HG03159 (cell line): Measurements from ENCODE around the gene TMEM82.

ENCODE experiments used
- ATAC-seq: cut with Tn5 transposase; IDR thresholded peaks from one replicate; pipeline ENCODE4 v1.9.1; 2021; ENCODE audit warnings: mild to moderate bottlenecking, moderate library complexity; ENCODE audit not compliant: unreplicated experiment

The TMEM82 gene

GRCh38 chr1:15775706-15776105, 33.4 kb downstream of the TMEM82 start:
- ATAC-seq, result no peak

DNA sequence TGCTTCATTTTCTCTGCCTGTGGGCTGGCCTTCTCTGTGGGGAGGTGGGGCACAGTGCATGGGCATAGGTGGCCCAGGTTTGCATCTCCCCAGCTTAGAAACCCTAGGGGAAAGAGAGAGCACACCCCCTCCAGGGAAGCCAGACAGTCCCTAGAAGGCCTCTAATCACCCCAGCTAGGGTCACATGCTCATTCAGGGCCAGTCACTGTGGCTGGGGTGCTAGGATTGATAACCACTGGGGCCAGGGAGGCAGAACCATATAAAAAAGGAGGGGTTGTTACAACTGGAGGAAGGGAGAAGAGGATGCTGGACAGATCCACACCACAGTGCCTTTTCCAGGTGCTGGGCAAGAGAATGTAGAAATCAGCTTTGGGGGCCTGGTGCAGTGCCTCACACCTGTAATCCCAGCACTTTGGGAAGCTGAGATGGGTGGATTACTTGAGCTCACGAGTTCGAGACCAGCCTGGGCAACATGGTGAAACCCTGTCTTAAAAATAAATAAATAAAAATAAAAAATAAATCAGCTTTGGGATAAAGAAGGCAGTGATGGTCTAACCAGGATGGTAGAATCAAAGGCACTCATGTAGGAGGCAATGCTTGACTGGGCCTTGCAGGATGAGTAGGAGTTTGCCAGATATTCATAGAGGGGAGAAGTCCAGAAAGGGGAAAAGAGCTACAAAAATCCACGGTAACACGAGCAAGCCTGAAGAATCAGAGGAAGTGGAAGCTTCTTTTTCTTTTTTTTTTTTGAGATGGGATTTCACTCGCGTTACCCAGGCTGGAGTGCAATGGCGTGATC, 35.8 kb downstream of the TMEM82 start:
- no peak for ATAC-seq

GRCh38 chr1:15785683-15786082, 43.4 kb downstream of the TMEM82 start:
- ATAC-seq, result no peak

GRCh38 chr1:15786581-15786980, 44.3 kb downstream of the TMEM82 start:
- no peak for ATAC-seq

GRCh38 chr1:15788624-15789301, 46.5 kb downstream of the TMEM82 start:
- ATAC-seq, result no peak

DNA sequence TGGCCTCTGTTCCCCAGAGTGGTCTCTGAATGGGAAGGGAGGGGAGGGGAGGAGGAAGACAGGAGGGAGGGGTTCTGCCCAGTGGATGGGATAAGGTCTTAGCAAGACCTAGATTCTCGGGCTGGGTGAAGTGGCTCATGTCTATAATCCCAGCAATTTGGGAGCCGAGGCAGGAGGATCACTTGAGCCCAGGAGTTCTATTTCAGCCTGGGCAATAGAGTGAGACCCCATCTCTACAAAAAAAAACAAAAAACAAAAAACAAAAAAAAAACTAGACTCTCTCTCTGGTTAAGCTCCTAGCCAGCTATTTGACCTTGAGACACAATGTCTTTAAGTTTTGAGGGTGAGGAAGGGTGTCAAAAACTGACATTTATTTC, 53.8 kb downstream of the TMEM82 start:
- ATAC-seq, result no peak
